MM.1S (cell line): ENCODE measurements around the gene HINFP.

Experiments used
- DNase-seq: peaks from one replicate; pipeline ENCODE4 v3.0.0-alpha.2; 2015
- H2AFZ ChIP-seq: fragments of 300-600 bp; sonication (generic); 2 replicates; pipeline ENCODE4 v1.6.0; 2016; ENCODE audit warnings: antibody characterized with exemption, low read length
- H3F3A ChIP-seq: fragments of 300-600 bp; sonication (generic); 2 replicates; pipeline ENCODE4 v1.6.1; 2016; ENCODE audit warnings: mild to moderate bottlenecking, antibody characterized with exemption, low read length, moderate library complexity, mixed read lengths; ENCODE audit not compliant: insufficient read depth
- H3K27ac ChIP-seq: fragments of 300-600 bp; sonication (generic); 2 replicates; pipeline ENCODE4 v1.5.1; 2016; ENCODE audit warnings: mild to moderate bottlenecking, low read length
- H3K27me3 ChIP-seq: fragments of 300-600 bp; sonication (generic); replicated peaks from 2 replicates; pipeline ENCODE4 v1.6.0; 2016; ENCODE audit warnings: low read length; ENCODE audit not compliant: insufficient read depth
- H3K36me3 ChIP-seq: fragments of 300-600 bp; sonication (generic); replicated peaks from 2 replicates; pipeline ENCODE4 v1.6.1; 2016; ENCODE audit warnings: mild to moderate bottlenecking, low read length, mixed read lengths; ENCODE audit not compliant: insufficient read depth
- H3K4me1 ChIP-seq: fragments of 300-600 bp; sonication (generic); 2 replicates; pipeline ENCODE4 v1.6.1; 2016; ENCODE audit warnings: low read length, mixed read lengths
- H3K4me2 ChIP-seq: fragments of 300-600 bp; sonication (generic); 2 replicates; pipeline ENCODE4 v1.6.0; 2016; ENCODE audit warnings: low read depth, low read length
- H3K4me3 ChIP-seq: fragments of 300-600 bp; sonication (generic); 2 replicates; pipeline ENCODE4 v1.5.1; 2016; ENCODE audit warnings: low read length, mixed read lengths
- H3K79me2 ChIP-seq: fragments of 300-600 bp; sonication (generic); 2 replicates; pipeline ENCODE4 v1.6.1; 2016; ENCODE audit warnings: mixed run types, low read length, mixed read lengths
- H3K9ac ChIP-seq: fragments of 300-600 bp; sonication (generic); 2 replicates; pipeline ENCODE4 v1.6.1; 2016; ENCODE audit warnings: low read length, mixed read lengths
- H3K9me2 ChIP-seq: fragments of 300-600 bp; sonication (generic); replicated peaks from 2 replicates; pipeline ENCODE4 v1.6.1; 2016; ENCODE audit warnings: mild to moderate bottlenecking, low read length, mixed read lengths; ENCODE audit not compliant: insufficient read depth
- H3K9me3 ChIP-seq: fragments of 300-600 bp; sonication (generic); replicated peaks from 2 replicates; pipeline ENCODE4 v1.6.1; 2016; ENCODE audit warnings: mild to moderate bottlenecking, low read length, mixed read lengths; ENCODE audit not compliant: insufficient read depth
- H4K20me1 ChIP-seq: fragments of 300-600 bp; sonication (generic); 2 replicates; pipeline ENCODE4 v1.6.1; 2016; ENCODE audit warnings: mild to moderate bottlenecking, low read length, moderate library complexity, mixed read lengths; ENCODE audit not compliant: insufficient read depth
- CTCF ChIP-seq: fragments of 300-600 bp; sonication (generic); IDR thresholded peaks from 2 replicates; pipeline ENCODE4 v1.5.1; 2016; ENCODE audit warnings: antibody characterized with exemption, low read length, mixed read lengths
- EZH2 ChIP-seq: fragments of 300-600 bp; sonication (generic); optimal IDR thresholded peaks from 2 replicates; pipeline ENCODE3; 2017; ENCODE audit warnings: low read depth, mild to moderate bottlenecking, antibody characterized with exemption, low read length, mixed read lengths
- EZH2phosphoT487 ChIP-seq: fragments of 300-600 bp; sonication (generic); IDR thresholded peaks from 2 replicates; pipeline ENCODE4 v1.6.1; 2018; ENCODE audit warnings: antibody characterized with exemption, low read length

Gene HINFP

DNA sequence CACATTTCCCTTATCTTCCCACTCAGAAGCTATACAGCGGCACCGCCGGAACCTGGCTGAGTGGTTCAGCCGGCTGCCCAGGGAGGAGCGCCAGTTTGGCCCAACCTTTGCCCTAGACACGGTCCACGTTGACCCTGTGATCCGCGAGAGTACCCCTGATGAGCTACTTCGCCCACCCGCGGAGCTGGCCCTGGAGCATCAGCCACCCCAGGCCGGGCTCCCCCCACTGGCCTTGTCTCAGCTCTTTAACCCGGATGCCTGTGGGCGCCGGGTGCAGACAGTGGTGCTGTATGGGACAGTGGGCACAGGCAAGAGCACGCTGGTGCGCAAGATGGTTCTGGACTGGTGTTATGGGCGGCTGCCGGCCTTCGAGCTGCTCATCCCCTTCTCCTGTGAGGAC, 52.1 kb downstream of the HINFP start:
- H3K9me2 ChIP-seq: no peaks in the 10 kb centered on the region
- H3F3A ChIP-seq: no peaks in the 10 kb centered on the region
- H3K79me2 ChIP-seq: no peaks in the 10 kb centered on the region
- H2AFZ ChIP-seq: no peak overlapping the region
- no peaks in the 10 kb centered on the region for H3K36me3 ChIP-seq
- H3K4me3 ChIP-seq: no peak overlapping the region
- H3K27ac ChIP-seq: no peak overlapping the region
- DNase-seq: no peak
- no peaks in the 10 kb centered on the region for H3K9me3 ChIP-seq
- H3K27me3 ChIP-seq: no peaks in the 10 kb centered on the region
- H3K4me2 ChIP-seq: no peak overlapping the region
- H4K20me1 ChIP-seq: no peaks in the 10 kb centered on the region
- H3K9ac ChIP-seq: no peak overlapping the region
- TF ChIP-seq CTCF (no peak), EZH2phosphoT487 (no peak), EZH2 (no peak)
- peaks cover 9% of the 10 kb centered on the region; the same call in 1 of the 2 replicates for H3K4me1 ChIP-seq

DNA sequence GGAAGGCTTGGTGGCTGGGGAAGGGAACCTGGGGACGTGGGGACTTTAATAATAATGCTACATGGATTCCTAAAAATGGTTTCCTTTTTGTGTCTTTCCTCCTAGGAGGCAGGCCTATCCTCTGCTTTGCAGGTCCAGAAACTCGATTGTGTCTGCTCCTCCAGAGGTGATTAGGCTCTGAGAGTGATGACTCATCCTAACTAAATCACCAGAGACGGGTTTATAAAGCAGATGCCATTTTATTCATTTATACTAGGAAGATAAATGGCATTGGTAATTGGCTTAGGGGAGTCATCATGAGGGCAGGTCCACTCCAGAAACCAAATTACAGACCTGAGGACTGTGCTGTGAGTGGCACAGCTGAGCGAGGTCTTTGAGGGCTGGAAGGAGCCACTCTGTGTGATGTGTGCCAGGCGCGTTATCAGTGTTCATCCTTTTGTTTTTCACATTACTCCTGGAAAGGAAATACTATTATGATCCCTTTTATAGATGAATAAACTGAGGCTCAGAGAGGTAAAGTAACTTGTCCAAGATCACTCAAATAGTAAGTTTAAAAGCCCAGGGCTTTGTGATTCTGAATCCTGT, 54.2 kb downstream of the HINFP start:
- no peaks in the 10 kb centered on the region for H3K79me2 ChIP-seq
- H3K27ac ChIP-seq: no peak overlapping the region
- no peaks in the 10 kb centered on the region for H4K20me1 ChIP-seq
- no peak for TF ChIP-seq EZH2phosphoT487
- no peak for TF ChIP-seq CTCF
- TF ChIP-seq EZH2: no peak
- no peak overlapping the region for H3K4me2 ChIP-seq
- DNase-seq: no peak
- H3K36me3 ChIP-seq: no peaks in the 10 kb centered on the region
- no peak overlapping the region for H3K4me3 ChIP-seq
- no peaks in the 10 kb centered on the region for H3K9me3 ChIP-seq
- H3F3A ChIP-seq: no peaks in the 10 kb centered on the region
- H3K27me3 ChIP-seq: no peaks in the 10 kb centered on the region
- H2AFZ ChIP-seq: no peak overlapping the region
- no peak overlapping the region for H3K9ac ChIP-seq
- H3K4me1 ChIP-seq: 0 out of 2 replicates have a peak, but pooled peaks cover 4% of the 10 kb centered on the region
- H3K9me2 ChIP-seq: no peaks in the 10 kb centered on the region

- Histone ChIP-seq H3F3A (no peaks in the 10 kb centered on the region), H3K9ac (no peak overlapping the region), H3K27ac (no peak overlapping the region), H3K9me3 (no peaks in the 10 kb centered on the region), H2AFZ (no peak overlapping the region), H3K4me3 (no peak overlapping the region), H3K36me3 (no peaks in the 10 kb centered on the region), H3K4me2 (no peak overlapping the region), H3K4me1 (0 out of 2 replicates have a peak, but pooled peaks cover 4% of the 10 kb centered on the region), H3K27me3 (no peaks in the 10 kb centered on the region), H3K79me2 (no peaks in the 10 kb centered on the region), H3K9me2 (no peaks in the 10 kb centered on the region), H4K20me1 (no peaks in the 10 kb centered on the region)
- TF ChIP-seq EZH2phosphoT487 (no peak), CTCF (no peak), EZH2 (no peak)
- DNase-seq: no peak
Measured at GRCh38 chr11:119178166-119178680, 56.8 kb downstream of the HINFP start.
